ENCODE results near the gene HOXB4.

The HOXB4 gene

GRCh38 chr17:48559122-48559839 lies 18.9 kb downstream of the HOXB4 start:
- DNase-seq (ENCODE audit: low read depth), result no peak

GRCh38 chr17:48558831-48559121 lies 19.4 kb downstream of the HOXB4 start:
- no peak for DNase-seq (ENCODE audit: low read depth)

- DNase-seq (ENCODE audit: low read depth), result no peak
Observed at GRCh38 chr17:48558057-48558830, 19.9 kb downstream of the HOXB4 start.

- no peak for DNase-seq (ENCODE audit: low read depth)
Observed at GRCh38 chr17:48556576-48557401, 21.4 kb downstream of the HOXB4 start.

GRCh38 chr17:48556229-48556575 lies 21.9 kb downstream of the HOXB4 start:
- DNase-seq (ENCODE audit: low read depth), result no peak

- no peak for DNase-seq (ENCODE audit: low read depth)
Observed at GRCh38 chr17:48555258-48556228, 22.6 kb downstream of the HOXB4 start.

GRCh38 chr17:48554412-48555257 lies 23.5 kb downstream of the HOXB4 start:
- DNase-seq (ENCODE audit: low read depth), result no peak

- DNase-seq (ENCODE audit: low read depth), result no peak
Observed at GRCh38 chr17:48553826-48554225, 24.3 kb downstream of the HOXB4 start.

GRCh38 chr17:48553190-48553547 lies 25.0 kb downstream of the HOXB4 start:
- no peak for DNase-seq (ENCODE audit: low read depth)

- DNase-seq (ENCODE audit: low read depth), result no peak
Observed at GRCh38 chr17:48552466-48553189, 25.5 kb downstream of the HOXB4 start.

GRCh38 chr17:48551596-48552465 lies 26.3 kb downstream of the HOXB4 start:
- no peak for DNase-seq (ENCODE audit: low read depth)

- no peak for DNase-seq (ENCODE audit: low read depth)
Observed at GRCh38 chr17:48551214-48551555, 27.0 kb downstream of the HOXB4 start.

GRCh38 chr17:48550502-48551213 lies 27.5 kb downstream of the HOXB4 start:
- DNase-seq (ENCODE audit: low read depth), result no peak

GRCh38 chr17:48549914-48550501 lies 28.1 kb downstream of the HOXB4 start:
- DNase-seq (ENCODE audit: low read depth), result no peak

GRCh38 chr17:48549281-48549630 lies 28.9 kb downstream of the HOXB4 start:
- no peak for DNase-seq (ENCODE audit: low read depth)

GRCh38 chr17:48548523-48549280 lies 29.4 kb downstream of the HOXB4 start:
- no peak for DNase-seq (ENCODE audit: low read depth)

GRCh38 chr17:48547808-48548522 lies 30.2 kb downstream of the HOXB4 start:
- DNase-seq (ENCODE audit: low read depth), result no peak

Measured in stimulated activated CD8-positive, alpha-beta memory T cell treated with anti-CD3 and anti-CD28 coated beads, Interleukin-12 subunit alpha, Interleukin-12 subunit beta, amount 100 ng/mL, for 1 hour (primary cell).